Spleen (tissue), 7 donors: Measurements from ENCODE around the gene RGS17.

ENCODE experiments used
- POLR2A ChIP-seq, 3 donors: fragments of 450-650 bp; IDR thresholded peaks; one replicate each; pipeline ENCODE4 v1.5.1; 2017; ENCODE audit warnings: antibody characterized with exemption in 3 of 3, mild to moderate bottlenecking in 1 of 3
- POLR2AphosphoS5 ChIP-seq, 3 donors: sonication (generic); formaldehyde crosslinking; IDR thresholded peaks; one replicate each; pipeline ENCODE4 v1.5.1; 2017; ENCODE audit warnings: antibody characterized with exemption in 3 of 3
- TF ChIP-seq, protein P1 (sequence below), 11 experiments: fragments of 200-600 bp in 7 of 11; fragments of 450-650 bp in 4 of 11; sonication (generic) in 4 of 11; IDR thresholded peaks in 8 of 11; conservative IDR thresholded peaks in 3 of 11; 1 replicate in 7 of 11; 2 replicates in 4 of 11; pipeline versions ENCODE4 v1.4.0 to v1.8.0; 2016 to 2021; ENCODE audit warnings: antibody characterized with exemption in 11 of 11, inconsistent platforms in 4 of 11, mild to moderate bottlenecking in 1 of 11
- donor health status: DM: no; HTN: no; CAD: no; lungs with moderate emphysema.
- donor health status: DM: no; HTN: no; CAD: no.
- donor health status: DM: no; HTN: no; CAD: no.

DNA sequence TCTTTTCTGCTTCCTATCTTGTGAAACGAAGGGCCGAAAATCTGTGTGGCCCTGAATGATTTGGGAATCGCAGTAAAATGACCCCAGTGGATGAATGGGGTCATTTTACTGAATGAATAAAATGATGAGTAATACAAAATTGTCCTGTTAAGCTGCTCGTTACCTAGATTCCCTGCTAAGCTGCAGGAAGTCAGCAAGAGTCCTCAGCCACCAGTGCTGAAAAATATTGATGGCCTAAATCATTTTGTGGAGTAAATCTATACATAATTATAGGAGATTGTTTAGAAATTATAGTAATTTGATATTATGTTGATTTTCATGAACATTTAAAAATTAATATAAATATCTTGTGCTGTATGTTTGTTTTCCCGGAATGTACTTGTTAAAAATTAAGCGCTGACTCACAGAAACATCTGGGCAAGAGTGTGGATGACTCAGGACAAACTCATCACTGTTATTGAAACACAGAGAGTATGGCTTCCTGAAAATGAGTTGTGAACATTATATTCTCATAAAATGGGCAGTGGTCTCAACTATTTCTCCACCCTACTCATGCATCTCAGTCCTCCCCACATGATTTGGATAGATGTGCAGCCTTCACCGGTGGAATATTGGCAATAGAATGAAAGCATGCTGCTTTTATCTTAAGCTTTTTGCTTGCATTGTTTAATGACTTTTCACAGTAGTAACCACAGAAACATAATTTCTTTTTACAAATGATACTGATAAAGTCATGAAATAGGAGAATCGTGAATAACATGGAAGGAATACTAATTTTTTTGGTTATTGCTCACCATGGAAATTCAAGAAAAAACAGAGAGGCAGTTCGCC is 36.2 kb upstream of the RGS17 start:
- TF ChIP-seq, protein P1, sequence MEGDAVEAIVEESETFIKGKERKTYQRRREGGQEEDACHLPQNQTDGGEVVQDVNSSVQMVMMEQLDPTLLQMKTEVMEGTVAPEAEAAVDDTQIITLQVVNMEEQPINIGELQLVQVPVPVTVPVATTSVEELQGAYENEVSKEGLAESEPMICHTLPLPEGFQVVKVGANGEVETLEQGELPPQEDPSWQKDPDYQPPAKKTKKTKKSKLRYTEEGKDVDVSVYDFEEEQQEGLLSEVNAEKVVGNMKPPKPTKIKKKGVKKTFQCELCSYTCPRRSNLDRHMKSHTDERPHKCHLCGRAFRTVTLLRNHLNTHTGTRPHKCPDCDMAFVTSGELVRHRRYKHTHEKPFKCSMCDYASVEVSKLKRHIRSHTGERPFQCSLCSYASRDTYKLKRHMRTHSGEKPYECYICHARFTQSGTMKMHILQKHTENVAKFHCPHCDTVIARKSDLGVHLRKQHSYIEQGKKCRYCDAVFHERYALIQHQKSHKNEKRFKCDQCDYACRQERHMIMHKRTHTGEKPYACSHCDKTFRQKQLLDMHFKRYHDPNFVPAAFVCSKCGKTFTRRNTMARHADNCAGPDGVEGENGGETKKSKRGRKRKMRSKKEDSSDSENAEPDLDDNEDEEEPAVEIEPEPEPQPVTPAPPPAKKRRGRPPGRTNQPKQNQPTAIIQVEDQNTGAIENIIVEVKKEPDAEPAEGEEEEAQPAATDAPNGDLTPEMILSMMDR (IDR thresholded peaks at IDR 0.05 in 8 of 11, conservative IDR thresholded peaks at IDR 0.05 in 3 of 11): no peak
- TF ChIP-seq POLR2A (IDR thresholded peaks at IDR 0.05) (no peak), POLR2AphosphoS5 (IDR thresholded peaks at IDR 0.05) (no peak)
